CD14-positive monocyte (primary cell): ENCODE measurements around the gene AK1. TPM values are rescaled to one million over a fixed set of nuclear protein-coding genes. Genes with fewer than 3 reads are reported as not detected.
"Not testable (repeated sequence)": the region's sequence is repeated elsewhere in the genome, so short reads cannot be mapped to it uniquely, and the experiment has no call there.

ENCODE experiments used
- DNase-seq, 3 donors: peaks; one replicate each; pipeline ENCODE4 v3.0.0-alpha.2; 2011 to 2022
- H2AFZ ChIP-seq: 2 replicates; pipeline ENCODE4 v1.6.0; 2012; ENCODE audit warnings: mild to moderate bottlenecking, low read depth, low read length, inconsistent platforms; ENCODE audit not compliant: insufficient read depth, poor library complexity, severe bottlenecking
- H3K27ac ChIP-seq, 2 donors: 1 replicate in 1 of 2; 2 replicates in 1 of 2; pipeline ENCODE4 v1.5.1; 2012 to 2013; ENCODE audit warnings: low read length in 2 of 2, control low read depth in 1 of 2, inconsistent platforms in 1 of 2, low read depth in 1 of 2, mild to moderate bottlenecking in 1 of 2
- H3K27me3 ChIP-seq, 2 donors: one replicate each; pipeline versions ENCODE4 v1.6.0 to v1.6.1; 2011 to 2013; ENCODE audit warnings: low read length in 2 of 2; ENCODE audit not compliant: control insufficient read depth in 2 of 2, insufficient read depth in 2 of 2
- H3K36me3 ChIP-seq, 2 donors: replicated peaks in 1 of 2; 1 replicate in 1 of 2; 2 replicates in 1 of 2; pipeline versions ENCODE4 v1.5.1 to v1.6.1; 2012 to 2013; ENCODE audit warnings: low read length in 2 of 2, control low read depth in 1 of 2, inconsistent platforms in 1 of 2, mild to moderate bottlenecking in 1 of 2; ENCODE audit not compliant: insufficient read depth in 2 of 2, control insufficient read depth in 1 of 2
- H3K4me1 ChIP-seq, 2 donors: 1 replicate in 1 of 2; 2 replicates in 1 of 2; pipeline versions ENCODE4 v1.5.1 to v1.6.1; 2012 to 2013; ENCODE audit warnings: low read length in 2 of 2, control low read depth in 1 of 2, inconsistent platforms in 1 of 2, mild to moderate bottlenecking in 1 of 2, moderate library complexity in 1 of 2; ENCODE audit not compliant: insufficient read depth in 2 of 2, control insufficient read depth in 1 of 2
- H3K4me2 ChIP-seq: replicated peaks from 2 replicates; pipeline ENCODE3; 2012; ENCODE audit warnings: low read length, moderate library complexity, mild to moderate bottlenecking; ENCODE audit not compliant: poor library complexity, severe bottlenecking; ENCODE audit errors: extremely low read depth
- H3K4me3 ChIP-seq, 3 experiments: fragments of 200-600 bp in 1 of 3; sonication (generic) in 1 of 3; replicated peaks in 1 of 3; 1 replicate in 2 of 3; 2 replicates in 1 of 3; pipeline ENCODE4 v1.5.1; 2011 to 2013; ENCODE audit warnings: low read length in 3 of 3, mild to moderate bottlenecking in 3 of 3, control low read depth in 2 of 3, low read depth in 2 of 3, inconsistent platforms in 1 of 3, moderate library complexity in 1 of 3
- H3K79me2 ChIP-seq: 2 replicates; pipeline ENCODE4 v1.6.0; 2012; ENCODE audit warnings: mild to moderate bottlenecking, control low read depth, inconsistent platforms, low read length, moderate library complexity; ENCODE audit not compliant: insufficient read depth
- H3K9ac ChIP-seq: 2 replicates; pipeline ENCODE4 v1.6.0; 2017; ENCODE audit warnings: low read length, mild to moderate bottlenecking; ENCODE audit not compliant: insufficient read depth, poor library complexity, severe bottlenecking
- H3K9me3 ChIP-seq, 2 donors: replicated peaks in 1 of 2; 1 replicate in 1 of 2; 2 replicates in 1 of 2; pipeline versions ENCODE4 v1.5.1 to v1.6.1; 2012 to 2013; ENCODE audit warnings: low read length in 2 of 2, control low read depth in 1 of 2; ENCODE audit not compliant: control insufficient read depth in 1 of 2, insufficient read depth in 1 of 2
- H4K20me1 ChIP-seq: 2 replicates; pipeline ENCODE4 v1.6.0; 2012; ENCODE audit warnings: mild to moderate bottlenecking, low read length, control low read depth, moderate library complexity; ENCODE audit not compliant: insufficient read depth
- H3K27ac Mint-ChIP-seq, 7 donors: one replicate each; pipeline ENCODE4 v1.8.0; 2020; ENCODE audit warnings: mild to moderate bottlenecking in 7 of 7, mixed read lengths in 7 of 7, moderate library complexity in 6 of 7, inconsistent platforms in 2 of 7
- H3K27me3 Mint-ChIP-seq, 3 donors: one replicate each; pipeline ENCODE4 v1.8.0; 2021 to 2022; ENCODE audit warnings: low read depth in 3 of 3, mild to moderate bottlenecking in 3 of 3, mixed read lengths in 3 of 3, moderate library complexity in 3 of 3, inconsistent platforms in 1 of 3
- H3K36me3 Mint-ChIP-seq, 2 donors: one replicate each; pipeline ENCODE4 v1.8.0; 2020; ENCODE audit warnings: mixed read lengths in 2 of 2, inconsistent platforms in 1 of 2, mild to moderate bottlenecking in 1 of 2
- H3K4me1 Mint-ChIP-seq: one replicate; pipeline ENCODE4 v1.8.0; 2020; ENCODE audit warnings: mild to moderate bottlenecking, mixed read lengths
- H3K4me3 Mint-ChIP-seq, 2 donors: one replicate each; pipeline ENCODE4 v1.8.0; 2020; ENCODE audit warnings: mild to moderate bottlenecking in 2 of 2, mixed read lengths in 2 of 2, moderate library complexity in 1 of 2
- H3K9me3 Mint-ChIP-seq, 7 donors: one replicate each; pipeline ENCODE4 v1.8.0; 2020 to 2022; ENCODE audit warnings: mixed read lengths in 7 of 7, mild to moderate bottlenecking in 6 of 7, moderate library complexity in 6 of 7, inconsistent platforms in 2 of 7
- CTCF ChIP-seq: fragments of 200-600 bp; IDR thresholded peaks from one replicate; pipeline ENCODE4 v1.8.0; 2022; ENCODE audit warnings: antibody characterized with exemption, mild to moderate bottlenecking
- WGBS: methylation state at CpG from one replicate; pipeline ENCODE4 v1.1.5; 2013; ENCODE audit warnings: missing lambda C conversion rate; ENCODE audit not compliant: insufficient coverage; 5-methylcytosine and 5-hydroxymethylcytosine counted together
- intact Hi-C, 2 donors: fragments of 100-400 bp; cut with micrococcal nuclease; formaldehyde crosslinking; loops; one replicate each; pipeline versions ENCODE4 v1.15.0 to v1.15.1; 2023
- polyA plus RNA-seq, 3 donors: library from polyadenylated mRNA; depleted of rRNA in 1 of 3; unstranded in 2 of 3; stranded (reverse) in 1 of 3; fragments of 300-500 nt in 2 of 3; fragments of >200 nt in 1 of 3; fragmentation: Illumina TruSeq in 2 of 3; gene quantifications; 1 replicate in 2 of 3; 2 replicates in 1 of 3; pipeline ENCODE4 v1.2.3, GENCODE V29; 2012 to 2021

The AK1 gene
- polyA plus RNA-seq, 3 donors = 3.5 TPM; not detected in 2

GRCh38 chr9:127838375-127839078 lies 38.9 kb downstream of the AK1 start:
- peaks cover 38 to 39% of the 10 kb centered on the region in 2 donors for H3K4me1 ChIP-seq
- no peaks in the 10 kb centered on the region for H4K20me1 ChIP-seq
- no peaks in the 10 kb centered on the region for H3K79me2 ChIP-seq
- peaks cover 17 to 18% of the 10 kb centered on the region in 2 donors for H3K36me3 ChIP-seq
- H3K27me3 ChIP-seq = no peaks in the 10 kb centered on the region
- no peak overlapping the region for H3K4me3 Mint-ChIP-seq
- 19% methylated on average over 17 of the region's 18 CpGs for WGBS
- peaks cover 37 to 55% of the 10 kb centered on the region in 2 donors for H3K36me3 Mint-ChIP-seq
- peaks cover 0 to 4% (median 0%) of the 10 kb centered on the region in 7 donors for H3K9me3 Mint-ChIP-seq
- no peak overlapping the region for H2AFZ ChIP-seq
- DNase-seq = peak; percentile 82 to 94 (median 92)
- no peak overlapping the region for H3K4me2 ChIP-seq
- peak overlapping the region in 1 of 2 donors; percentile 55 for H3K27ac ChIP-seq
- peaks cover 44% of the 10 kb centered on the region for H3K4me1 Mint-ChIP-seq
- no peaks in the 10 kb centered on the region for H3K9me3 ChIP-seq
- intact Hi-C loops = loop anchor here in 1 of 2 donors (5.0 kb wide), 1 partner anchor 36 kb away; the partner anchor contains the start of gene FPGS
- peak overlapping the region; percentile 38 for H3K9ac ChIP-seq
- no peak for TF ChIP-seq CTCF
- peak overlapping the region in 6 of 7 donors; percentile 57 to 99 (median 78) for H3K27ac Mint-ChIP-seq
- peaks cover 2 to 6% (median 5%) of the 10 kb centered on the region in 3 donors for H3K27me3 Mint-ChIP-seq
- H3K4me3 ChIP-seq = no peak overlapping the region

- Mint-ChIP-seq H3K36me3 (peaks cover 35 to 53% of the 10 kb centered on the region in 2 donors), H3K4me1 (peaks cover 54% of the 10 kb centered on the region), H3K27me3 (peaks cover 2 to 6% (median 5%) of the 10 kb centered on the region in 3 donors), H3K9me3 (peaks cover 0 to 4% (median 0%) of the 10 kb centered on the region in 7 donors), H3K27ac (peak overlapping the region in 6 of 7 donors; percentile 10 to 99 (median 98)), H3K4me3 (no peak overlapping the region)
- TF ChIP-seq CTCF = no peak
- H3K4me3 ChIP-seq = no peak overlapping the region
- no peaks in the 10 kb centered on the region for H3K79me2 ChIP-seq
- intact Hi-C loops = loop anchor here in 1 of 2 donors (2.0 to 5.0 kb wide), 2 partner anchors 35 to 57 kb away; partner anchors contain the start of gene FPGS
- H3K27ac ChIP-seq = no peak overlapping the region
- no peak overlapping the region for H3K4me2 ChIP-seq
- H4K20me1 ChIP-seq = no peaks in the 10 kb centered on the region
- no peak for DNase-seq
- H3K4me1 ChIP-seq = peaks cover 47% of the 10 kb centered on the region in 2 donors
- no peak overlapping the region for H3K9ac ChIP-seq
- H3K36me3 ChIP-seq = peaks cover 12% of the 10 kb centered on the region in 2 donors
- 100% methylated on average over 1 of the region's 4 CpGs for WGBS
- H3K9me3 ChIP-seq = no peaks in the 10 kb centered on the region
- H3K27me3 ChIP-seq = no peaks in the 10 kb centered on the region
- H2AFZ ChIP-seq = no peak overlapping the region
Measured at GRCh38 chr9:127837346-127837745, 40.1 kb downstream of the AK1 start.

- H3K4me3 Mint-ChIP-seq, H3K27me3 Mint-ChIP-seq, H3K4me2 ChIP-seq, H3K79me2 ChIP-seq, H3K9me3 Mint-ChIP-seq, H3K27me3 ChIP-seq, H3K4me3 ChIP-seq, H3K9me3 ChIP-seq, H4K20me1 ChIP-seq, H2AFZ ChIP-seq: not testable (repeated sequence)
- Histone ChIP-seq H3K36me3 (peaks cover 8 to 10% of the 10 kb centered on the region in 2 donors), H3K27ac (peak overlapping the region; percentile 92 to 99), H3K9ac (peak overlapping the region; percentile 75), H3K4me1 (peaks cover 47% of the 10 kb centered on the region in 2 donors)
- peaks cover 33 to 49% of the 10 kb centered on the region in 2 donors for H3K36me3 Mint-ChIP-seq
- WGBS = no CpG with 5 or more reads among the region's 3 CpGs
- peaks cover 56% of the 10 kb centered on the region for H3K4me1 Mint-ChIP-seq
- peak in 1 of 3 donors; percentile 18 for DNase-seq
- intact Hi-C loops = loop anchor here in 1 of 2 donors (2.0 to 5.0 kb wide), 2 partner anchors 34 to 56 kb away; partner anchors contain the start of gene FPGS
- H3K27ac Mint-ChIP-seq = peak overlapping the region; percentile 97 to 99 (median 98)
Measured at GRCh38 chr9:127836561-127836960, 40.9 kb downstream of the AK1 start.
